ENCODE data around the gene DDX4.

Gene DDX4

DNA sequence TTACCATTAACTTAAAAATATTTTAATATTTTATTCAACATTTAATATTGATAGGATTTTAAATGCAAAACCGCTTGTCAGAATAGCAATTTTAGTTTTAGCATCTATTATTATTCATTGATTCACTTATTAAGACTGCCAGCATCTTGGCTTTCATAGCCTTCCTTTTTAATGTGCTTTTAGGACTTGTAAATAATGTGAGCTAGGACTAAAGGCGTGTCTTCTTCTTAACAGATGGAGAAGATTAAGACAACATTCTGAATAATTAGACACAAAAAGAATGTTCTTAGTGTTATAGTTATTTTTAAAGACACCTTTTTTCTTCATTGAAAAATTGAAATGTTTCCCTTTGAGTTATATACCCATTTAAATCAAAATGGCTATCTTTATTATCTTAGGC, 120.2 kb downstream of the DDX4 start (continued):
- TF ChIP-seq, protein P1, sequence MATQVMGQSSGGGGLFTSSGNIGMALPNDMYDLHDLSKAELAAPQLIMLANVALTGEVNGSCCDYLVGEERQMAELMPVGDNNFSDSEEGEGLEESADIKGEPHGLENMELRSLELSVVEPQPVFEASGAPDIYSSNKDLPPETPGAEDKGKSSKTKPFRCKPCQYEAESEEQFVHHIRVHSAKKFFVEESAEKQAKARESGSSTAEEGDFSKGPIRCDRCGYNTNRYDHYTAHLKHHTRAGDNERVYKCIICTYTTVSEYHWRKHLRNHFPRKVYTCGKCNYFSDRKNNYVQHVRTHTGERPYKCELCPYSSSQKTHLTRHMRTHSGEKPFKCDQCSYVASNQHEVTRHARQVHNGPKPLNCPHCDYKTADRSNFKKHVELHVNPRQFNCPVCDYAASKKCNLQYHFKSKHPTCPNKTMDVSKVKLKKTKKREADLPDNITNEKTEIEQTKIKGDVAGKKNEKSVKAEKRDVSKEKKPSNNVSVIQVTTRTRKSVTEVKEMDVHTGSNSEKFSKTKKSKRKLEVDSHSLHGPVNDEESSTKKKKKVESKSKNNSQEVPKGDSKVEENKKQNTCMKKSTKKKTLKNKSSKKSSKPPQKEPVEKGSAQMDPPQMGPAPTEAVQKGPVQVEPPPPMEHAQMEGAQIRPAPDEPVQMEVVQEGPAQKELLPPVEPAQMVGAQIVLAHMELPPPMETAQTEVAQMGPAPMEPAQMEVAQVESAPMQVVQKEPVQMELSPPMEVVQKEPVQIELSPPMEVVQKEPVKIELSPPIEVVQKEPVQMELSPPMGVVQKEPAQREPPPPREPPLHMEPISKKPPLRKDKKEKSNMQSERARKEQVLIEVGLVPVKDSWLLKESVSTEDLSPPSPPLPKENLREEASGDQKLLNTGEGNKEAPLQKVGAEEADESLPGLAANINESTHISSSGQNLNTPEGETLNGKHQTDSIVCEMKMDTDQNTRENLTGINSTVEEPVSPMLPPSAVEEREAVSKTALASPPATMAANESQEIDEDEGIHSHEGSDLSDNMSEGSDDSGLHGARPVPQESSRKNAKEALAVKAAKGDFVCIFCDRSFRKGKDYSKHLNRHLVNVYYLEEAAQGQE (tag by site-specific recombination; IDR thresholded peaks at IDR 0.05) = no peak
- TF ChIP-seq, protein P2, sequence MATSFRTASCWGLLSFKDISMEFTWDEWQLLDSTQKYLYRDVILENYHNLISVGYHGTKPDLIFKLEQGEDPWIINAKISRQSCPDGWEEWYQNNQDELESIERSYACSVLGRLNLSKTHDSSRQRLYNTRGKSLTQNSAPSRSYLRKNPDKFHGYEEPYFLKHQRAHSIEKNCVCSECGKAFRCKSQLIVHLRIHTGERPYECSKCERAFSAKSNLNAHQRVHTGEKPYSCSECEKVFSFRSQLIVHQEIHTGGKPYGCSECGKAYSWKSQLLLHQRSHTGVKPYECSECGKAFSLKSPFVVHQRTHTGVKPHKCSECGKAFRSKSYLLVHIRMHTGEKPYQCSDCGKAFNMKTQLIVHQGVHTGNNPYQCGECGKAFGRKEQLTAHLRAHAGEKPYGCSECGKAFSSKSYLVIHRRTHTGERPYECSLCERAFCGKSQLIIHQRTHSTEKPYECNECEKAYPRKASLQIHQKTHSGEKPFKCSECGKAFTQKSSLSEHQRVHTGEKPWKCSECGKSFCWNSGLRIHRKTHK (tag by site-specific recombination; IDR thresholded peaks at IDR 0.05) = no peak
- TF ChIP-seq SALL2 (tag by site-specific recombination; IDR thresholded peaks at IDR 0.05; ENCODE audit: borderline replicate concordance) = no peak
- no peak for TF ChIP-seq ZNF211 (tag by site-specific recombination; IDR thresholded peaks at IDR 0.05; ENCODE audit: low read depth)

- no peak overlapping the region for H3K27ac ChIP-seq (ENCODE audit: extremely low read depth, low read depth, low read length)
- no peaks in the 10 kb centered on the region for H3K4me1 ChIP-seq (ENCODE audit: control insufficient read depth, insufficient read depth, low read length)
- TF ChIP-seq ZNF138 (tag by site-specific recombination; IDR thresholded peaks at IDR 0.05; ENCODE audit: borderline replicate concordance) (no peak), ZNF76 (tag by site-specific recombination; IDR thresholded peaks at IDR 0.05; ENCODE audit: borderline replicate concordance, low read depth) (no peak), ZNF426 (tag by site-specific recombination; IDR thresholded peaks at IDR 0.05) (no peak), PRDM4 (tag by site-specific recombination; IDR thresholded peaks at IDR 0.05) (no peak), GLI4 (tag by site-specific recombination; IDR thresholded peaks at IDR 0.05) (no peak), ZNF266 (tag by site-specific recombination; IDR thresholded peaks at IDR 0.05; ENCODE audit: low read depth) (no peak), ZNF585B (tag by site-specific recombination; IDR thresholded peaks at IDR 0.05) (no peak), ZNF701 (tag by site-specific recombination; IDR thresholded peaks at IDR 0.05) (no peak), YY2 (tag by site-specific recombination; IDR thresholded peaks at IDR 0.05) (no peak)
- TF ChIP-seq, protein P3, sequence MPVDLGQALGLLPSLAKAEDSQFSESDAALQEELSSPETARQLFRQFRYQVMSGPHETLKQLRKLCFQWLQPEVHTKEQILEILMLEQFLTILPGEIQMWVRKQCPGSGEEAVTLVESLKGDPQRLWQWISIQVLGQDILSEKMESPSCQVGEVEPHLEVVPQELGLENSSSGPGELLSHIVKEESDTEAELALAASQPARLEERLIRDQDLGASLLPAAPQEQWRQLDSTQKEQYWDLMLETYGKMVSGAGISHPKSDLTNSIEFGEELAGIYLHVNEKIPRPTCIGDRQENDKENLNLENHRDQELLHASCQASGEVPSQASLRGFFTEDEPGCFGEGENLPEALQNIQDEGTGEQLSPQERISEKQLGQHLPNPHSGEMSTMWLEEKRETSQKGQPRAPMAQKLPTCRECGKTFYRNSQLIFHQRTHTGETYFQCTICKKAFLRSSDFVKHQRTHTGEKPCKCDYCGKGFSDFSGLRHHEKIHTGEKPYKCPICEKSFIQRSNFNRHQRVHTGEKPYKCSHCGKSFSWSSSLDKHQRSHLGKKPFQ (tag by site-specific recombination; IDR thresholded peaks at IDR 0.05) = no peak
- TF ChIP-seq, protein P4, sequence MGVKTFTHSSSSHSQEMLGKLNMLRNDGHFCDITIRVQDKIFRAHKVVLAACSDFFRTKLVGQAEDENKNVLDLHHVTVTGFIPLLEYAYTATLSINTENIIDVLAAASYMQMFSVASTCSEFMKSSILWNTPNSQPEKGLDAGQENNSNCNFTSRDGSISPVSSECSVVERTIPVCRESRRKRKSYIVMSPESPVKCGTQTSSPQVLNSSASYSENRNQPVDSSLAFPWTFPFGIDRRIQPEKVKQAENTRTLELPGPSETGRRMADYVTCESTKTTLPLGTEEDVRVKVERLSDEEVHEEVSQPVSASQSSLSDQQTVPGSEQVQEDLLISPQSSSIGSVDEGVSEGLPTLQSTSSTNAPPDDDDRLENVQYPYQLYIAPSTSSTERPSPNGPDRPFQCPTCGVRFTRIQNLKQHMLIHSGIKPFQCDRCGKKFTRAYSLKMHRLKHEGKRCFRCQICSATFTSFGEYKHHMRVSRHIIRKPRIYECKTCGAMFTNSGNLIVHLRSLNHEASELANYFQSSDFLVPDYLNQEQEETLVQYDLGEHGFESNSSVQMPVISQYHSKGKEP (tag by site-specific recombination; IDR thresholded peaks at IDR 0.05) = no peak
- no peaks in the 10 kb centered on the region for H3K9me3 ChIP-seq (ENCODE audit: control insufficient read depth, insufficient read depth, low read depth, low read length)
- POLR2A ChIA-PET = no interaction called here
- CTCF ChIA-PET = no interaction called here
- no peaks in the 10 kb centered on the region for H3K36me3 ChIP-seq (ENCODE audit: control insufficient read depth in 2 of 2, insufficient read depth in 1 of 2, low read length in 2 of 2)
- no peak overlapping the region for H3K4me3 ChIP-seq (ENCODE audit: low read depth, low read length)
Measured at GRCh38 chr5:55860288-55860687, 122.4 kb downstream of the DDX4 start.

All from HEK293 (cell line).